Right atrium auricular region (tissue), 2 donors: ENCODE data around the gene IDI1. TPM values are rescaled to one million over a fixed set of nuclear protein-coding genes. Genes with fewer than 3 reads are reported as not detected.

Experiments
- DNase-seq: peaks from one replicate; pipeline ENCODE4 v3.0.0-alpha.2; 2019; ENCODE audit warnings: low spot score
- H3K27ac ChIP-seq, 2 donors: fragments of 200-600 bp; sonication (generic); 1 replicate in 1 of 2; 2 replicates in 1 of 2; pipeline ENCODE4 v1.5.1; 2016 to 2019
- H3K27me3 ChIP-seq, 2 donors: fragments of 200-600 bp; sonication (generic); one replicate each; pipeline versions ENCODE4 v1.5.1 to v1.6.0; 2017 to 2019
- H3K36me3 ChIP-seq: fragments of 200-600 bp; sonication (generic); one replicate; pipeline ENCODE4 v1.5.1; 2016
- H3K4me1 ChIP-seq, 2 donors: fragments of 200-600 bp; sonication (generic); one replicate each; pipeline versions ENCODE4 v1.5.1 to v1.6.0; 2017 to 2019
- H3K4me3 ChIP-seq, 2 donors: fragments of 200-600 bp; sonication (generic); 1 replicate in 1 of 2; 2 replicates in 1 of 2; pipeline ENCODE4 v1.5.1; 2017 to 2019; ENCODE audit warnings: mild to moderate bottlenecking in 1 of 2, moderate library complexity in 1 of 2
- H3K9me3 ChIP-seq, 2 donors: fragments of 200-600 bp; sonication (generic); one replicate each; pipeline ENCODE4 v1.5.1; 2019
- total RNA-seq, 2 donors: library from RNA; depleted of rRNA; stranded (reverse); fragments of >200 nt; gene quantifications; one replicate each; pipeline ENCODE4 v1.1.0, GENCODE V29; 2016
- TF ChIP-seq, protein P1 (sequence below), 2 donors: fragments of 200-600 bp; sonication (generic); IDR thresholded peaks; one replicate each; pipeline ENCODE4 v1.5.1; 2019; ENCODE audit warnings: antibody characterized with exemption in 2 of 2

The IDI1 gene
- total RNA-seq, 2 donors from 2014 or later, result 16.7 to 24.3 TPM

- no peaks in the 10 kb centered on the region for H3K27me3 ChIP-seq
- TF ChIP-seq, protein P1, sequence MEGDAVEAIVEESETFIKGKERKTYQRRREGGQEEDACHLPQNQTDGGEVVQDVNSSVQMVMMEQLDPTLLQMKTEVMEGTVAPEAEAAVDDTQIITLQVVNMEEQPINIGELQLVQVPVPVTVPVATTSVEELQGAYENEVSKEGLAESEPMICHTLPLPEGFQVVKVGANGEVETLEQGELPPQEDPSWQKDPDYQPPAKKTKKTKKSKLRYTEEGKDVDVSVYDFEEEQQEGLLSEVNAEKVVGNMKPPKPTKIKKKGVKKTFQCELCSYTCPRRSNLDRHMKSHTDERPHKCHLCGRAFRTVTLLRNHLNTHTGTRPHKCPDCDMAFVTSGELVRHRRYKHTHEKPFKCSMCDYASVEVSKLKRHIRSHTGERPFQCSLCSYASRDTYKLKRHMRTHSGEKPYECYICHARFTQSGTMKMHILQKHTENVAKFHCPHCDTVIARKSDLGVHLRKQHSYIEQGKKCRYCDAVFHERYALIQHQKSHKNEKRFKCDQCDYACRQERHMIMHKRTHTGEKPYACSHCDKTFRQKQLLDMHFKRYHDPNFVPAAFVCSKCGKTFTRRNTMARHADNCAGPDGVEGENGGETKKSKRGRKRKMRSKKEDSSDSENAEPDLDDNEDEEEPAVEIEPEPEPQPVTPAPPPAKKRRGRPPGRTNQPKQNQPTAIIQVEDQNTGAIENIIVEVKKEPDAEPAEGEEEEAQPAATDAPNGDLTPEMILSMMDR (IDR thresholded peaks at IDR 0.05), result no peak
- DNase-seq, result no peak
- H3K4me1 ChIP-seq, result peaks cover 0 to 40% of the 10 kb centered on the region in 2 donors
- H3K9me3 ChIP-seq, result no peaks in the 10 kb centered on the region
- peaks cover 4% of the 10 kb centered on the region for H3K36me3 ChIP-seq
- no peak overlapping the region for H3K27ac ChIP-seq
- H3K4me3 ChIP-seq, result no peak overlapping the region
Observed at GRCh38 chr10:1061930-1062774, 13.2 kb upstream of the IDI1 start.

GRCh38 chr10:1059902-1060301 is 11.0 kb upstream of the IDI1 start:
- Histone ChIP-seq H3K4me3 (no peak overlapping the region), H3K27me3 (no peaks in the 10 kb centered on the region), H3K36me3 (peaks cover 4% of the 10 kb centered on the region), H3K27ac (no peak overlapping the region), H3K4me1 (peaks cover 0 to 50% of the 10 kb centered on the region in 2 donors), H3K9me3 (no peaks in the 10 kb centered on the region)
- no peak for DNase-seq
- TF ChIP-seq, protein P1 (IDR thresholded peaks at IDR 0.05), result no peak

DNA sequence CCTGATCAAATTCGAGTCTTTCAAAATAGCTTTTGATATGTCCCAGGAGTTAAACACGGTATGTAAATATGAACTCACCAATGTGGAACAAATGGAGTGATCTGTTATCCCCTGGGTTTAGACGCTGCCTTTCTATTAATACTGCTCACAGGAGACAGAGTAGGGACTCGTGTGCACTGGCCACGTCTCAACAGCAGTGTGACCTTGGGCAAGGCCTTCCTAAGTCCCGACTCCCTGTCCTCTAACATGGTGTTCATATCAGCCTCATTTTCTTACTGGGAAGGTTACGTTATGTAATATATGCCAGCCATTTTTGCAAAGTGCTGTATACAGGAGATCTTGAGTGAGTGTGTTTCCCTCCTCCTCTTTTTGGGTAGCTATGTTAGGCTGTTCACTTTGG is 9.1 kb upstream of the IDI1 start:
- no peak for DNase-seq
- TF ChIP-seq, protein P1 (IDR thresholded peaks at IDR 0.05), result no peak
- Histone ChIP-seq H3K27me3 (no peaks in the 10 kb centered on the region), H3K9me3 (no peaks in the 10 kb centered on the region), H3K27ac (peak overlapping the region; percentile 96 to 100), H3K36me3 (peaks cover 6% of the 10 kb centered on the region), H3K4me3 (peak overlapping the region; percentile 96 to 100), H3K4me1 (peaks cover 0 to 58% of the 10 kb centered on the region in 2 donors)

- TF ChIP-seq, protein P1 (IDR thresholded peaks at IDR 0.05), result no peak
- Histone ChIP-seq H3K36me3 (peaks cover 14% of the 10 kb centered on the region), H3K27ac (peak overlapping the region; percentile 96 to 100), H3K9me3 (no peaks in the 10 kb centered on the region), H3K4me1 (peaks cover 0 to 52% of the 10 kb centered on the region in 2 donors), H3K4me3 (peak overlapping the region; percentile 96 to 100), H3K27me3 (no peaks in the 10 kb centered on the region)
- DNase-seq, result no peak
Observed at GRCh38 chr10:1057106-1057657, 8.3 kb upstream of the IDI1 start.

DNA sequence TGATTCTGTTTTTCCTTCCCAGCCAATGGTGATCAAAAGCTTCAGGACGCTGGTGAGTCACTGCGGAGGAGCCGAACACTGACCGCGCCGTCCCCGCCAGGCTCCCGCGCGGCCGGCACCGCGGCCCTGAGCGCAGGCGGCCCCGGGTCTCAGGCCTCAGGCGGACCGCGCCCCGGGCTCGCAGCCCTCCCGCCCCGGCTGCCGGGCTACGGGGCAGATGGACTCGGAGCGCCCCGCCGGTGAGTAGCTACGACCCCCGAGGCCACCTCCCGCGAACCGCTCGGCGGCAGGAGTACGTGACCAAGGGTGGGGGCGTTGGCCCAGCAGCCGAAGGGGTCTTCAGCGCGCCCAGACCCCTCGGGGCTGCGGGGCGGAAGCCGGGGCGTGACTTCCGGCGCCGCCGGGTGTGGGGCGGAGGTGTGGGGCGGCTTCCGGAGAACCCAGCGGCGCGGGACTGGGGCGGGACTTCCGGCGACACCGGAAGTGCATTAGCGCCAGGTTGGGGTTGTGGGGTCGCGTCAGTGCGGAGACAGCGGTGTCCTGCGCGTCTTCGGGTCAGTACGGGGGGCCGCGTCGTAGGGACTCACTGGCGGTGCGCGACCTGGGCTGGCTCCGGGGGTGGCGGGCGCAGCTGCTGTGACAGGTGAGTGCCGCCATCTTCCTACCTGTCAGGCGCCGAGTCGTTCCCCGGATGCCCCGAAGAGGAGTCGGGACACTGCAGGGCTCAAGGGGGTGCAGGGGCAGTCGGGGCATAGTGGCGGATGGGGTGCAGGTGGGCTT is 7.6 kb upstream of the IDI1 start, which contains the start of gene WDR37:
WDR37 (plus strand) TSS at position 60 of the 780 bp plus-strand sequence. CDS start 15,771 bp downstream, outside the sequence.
- peak within 1 kb of the TSS; percentile 96 to 100 for H3K27ac ChIP-seq
- H3K4me3 ChIP-seq, result peak within 1 kb of the TSS; percentile 96 to 100
- H3K36me3 ChIP-seq, result peaks cover 19% of the 10 kb centered on the region
- H3K4me1 ChIP-seq, result peaks cover 0 to 46% of the 10 kb centered on the region in 2 donors
- H3K27me3 ChIP-seq, result no peaks in the 10 kb centered on the region
- H3K9me3 ChIP-seq, result no peaks in the 10 kb centered on the region
- TF ChIP-seq, protein P1 (IDR thresholded peaks at IDR 0.05), result no peak
- peak; percentile 79 for DNase-seq
